Esophagus muscularis mucosa (tissue), 4 donors: Measurements from ENCODE around the gene BEST2.

Experiments used
- CTCF ChIP-seq, 3 experiments: fragments of 200-600 bp in 2 of 3; fragments of 450-650 bp in 1 of 3; sonication (generic) in 2 of 3; IDR thresholded peaks; one replicate each; pipeline ENCODE4 v1.5.1; 2017 to 2019; ENCODE audit warnings: antibody characterized with exemption in 3 of 3, mild to moderate bottlenecking in 2 of 3, moderate library complexity in 1 of 3
- EP300 ChIP-seq: sonication (generic); formaldehyde crosslinking; IDR thresholded peaks from one replicate; pipeline ENCODE4 v1.6.1; 2017; ENCODE audit warnings: antibody characterized with exemption
- POLR2A ChIP-seq: fragments of 450-650 bp; IDR thresholded peaks from one replicate; pipeline ENCODE4 v1.6.1; 2017; ENCODE audit warnings: antibody characterized with exemption, moderate library complexity, mild to moderate bottlenecking, low read depth
- POLR2AphosphoS5 ChIP-seq, 2 donors: sonication (generic); formaldehyde crosslinking; IDR thresholded peaks; one replicate each; pipeline ENCODE4 v1.6.1; 2017; ENCODE audit warnings: antibody characterized with exemption in 2 of 2

GRCh38 chr19:12708641-12709040, 43.0 kb upstream of the BEST2 start:
- TF ChIP-seq POLR2AphosphoS5 (IDR thresholded peaks at IDR 0.05) (no peak), POLR2A (no peak), CTCF (IDR thresholded peaks at IDR 0.05) (no peak), EP300 (no peak)
